GM19452 (cell line): ENCODE results near the gene CAPZB.

Experiments used
- ATAC-seq: cut with Tn5 transposase; IDR thresholded peaks from one replicate; pipeline ENCODE4 v1.9.1; 2021; ENCODE audit not compliant: unreplicated experiment

Gene CAPZB

DNA sequence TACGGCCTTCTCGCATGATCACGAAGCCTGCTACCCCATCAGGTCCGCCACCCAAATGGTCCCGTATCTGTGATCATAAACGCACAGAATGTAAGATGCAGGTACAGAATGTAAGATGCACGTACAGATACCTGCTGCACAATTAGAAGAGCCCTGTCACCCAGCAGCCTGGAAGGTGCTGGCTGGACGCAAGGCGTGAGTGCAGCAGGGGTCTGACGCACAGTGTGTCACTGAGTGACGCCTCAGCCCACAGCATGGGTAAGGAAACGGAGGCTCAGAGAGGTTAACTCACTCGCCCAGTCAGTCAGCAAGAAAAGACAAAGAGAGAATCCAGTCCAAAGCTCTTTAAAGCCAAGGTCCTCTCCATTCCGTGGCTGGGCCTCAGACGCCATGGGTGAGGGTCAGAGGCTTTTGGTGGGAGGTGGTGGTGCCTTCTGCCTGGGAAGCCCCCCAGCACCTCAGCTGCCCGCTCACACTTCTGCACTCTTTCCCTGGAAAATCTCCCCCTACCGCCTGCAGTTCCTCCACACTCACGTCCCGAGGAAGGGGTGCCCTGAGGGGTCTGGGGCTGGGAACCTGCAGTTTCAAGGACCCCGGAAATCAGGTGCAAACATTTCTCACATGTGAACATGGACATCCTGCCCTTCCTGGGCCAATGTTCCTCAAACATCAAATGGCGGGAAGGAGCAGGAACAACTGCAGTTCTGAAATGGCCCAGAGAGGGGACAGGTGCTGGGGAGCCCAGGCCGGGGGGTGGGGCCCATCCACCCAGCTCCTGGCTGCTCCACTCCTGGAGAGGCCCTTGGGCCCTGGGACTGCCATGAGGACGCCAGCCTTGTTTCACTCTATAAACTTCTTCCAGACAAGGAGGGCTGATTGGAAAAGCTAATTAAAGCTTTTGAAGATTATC lies 113.9 kb downstream of the CAPZB start:
- no peak for ATAC-seq

DNA sequence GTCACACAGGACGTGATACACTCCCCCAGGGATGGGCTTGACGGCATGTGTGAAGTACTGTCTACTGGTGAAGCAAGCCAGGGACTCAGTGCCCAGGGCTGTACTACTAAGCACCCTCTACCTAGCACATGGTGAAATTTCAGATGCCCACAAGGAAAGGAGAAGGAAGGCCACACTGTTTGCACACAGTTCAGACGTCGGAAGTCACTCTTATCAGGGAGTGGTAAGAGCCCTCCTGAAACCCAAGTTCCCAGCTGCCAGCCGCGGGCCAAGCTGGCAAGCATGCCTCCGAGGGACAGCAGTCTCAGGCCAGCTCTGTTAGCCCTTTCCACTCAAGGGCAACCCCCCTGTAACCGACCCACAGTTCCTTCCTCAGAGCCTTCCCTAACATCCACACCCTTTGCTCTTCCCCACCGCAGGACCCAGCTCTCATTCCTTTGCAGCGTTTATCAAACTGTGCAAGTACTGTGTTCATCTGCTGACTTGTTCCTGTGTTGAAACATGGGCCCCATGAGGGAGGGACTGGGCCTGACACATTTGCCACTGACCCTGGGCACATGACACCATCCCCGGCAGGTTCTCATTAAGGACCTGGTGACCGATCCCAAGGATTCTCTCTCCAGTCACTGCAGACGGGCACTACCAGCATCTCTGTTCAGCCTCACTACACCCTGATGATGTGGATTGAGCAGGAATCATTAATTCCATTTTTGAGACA lies 114.7 kb downstream of the CAPZB start:
- no peak for ATAC-seq

DNA sequence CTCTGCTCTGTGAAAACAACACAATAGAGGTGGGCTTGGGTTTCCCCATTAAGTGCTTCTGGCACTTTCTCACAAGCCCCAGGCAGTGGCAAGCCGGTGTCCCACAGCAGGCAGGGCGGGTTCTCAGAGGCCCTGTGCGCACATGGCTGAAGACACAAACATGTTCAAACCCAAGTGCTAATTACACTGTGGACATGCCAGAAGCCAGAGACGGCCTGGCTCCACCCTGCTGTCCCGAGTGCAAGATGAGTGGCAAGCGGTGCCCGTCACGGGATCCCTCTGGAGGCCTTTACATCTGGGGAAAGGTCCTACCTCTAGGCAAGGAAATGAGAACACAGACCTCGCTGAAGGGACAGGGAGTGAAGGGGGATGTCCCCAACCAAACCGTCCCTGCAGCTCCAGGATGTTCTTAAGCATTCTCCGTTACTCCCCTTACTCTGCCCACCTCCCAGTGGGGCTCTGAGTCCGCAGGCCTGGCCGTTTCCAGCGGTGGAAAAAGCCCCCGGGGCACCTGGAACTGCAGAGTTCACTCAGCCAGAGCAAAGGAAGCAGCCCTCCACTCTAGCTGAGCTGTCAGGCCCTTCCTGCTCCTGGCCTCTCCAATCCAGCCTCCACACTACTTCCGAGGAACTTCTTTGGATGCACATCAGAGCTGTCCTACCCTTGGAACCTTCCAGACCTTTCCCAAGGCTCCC lies 115.8 kb downstream of the CAPZB start:
- ATAC-seq = no peak

DNA sequence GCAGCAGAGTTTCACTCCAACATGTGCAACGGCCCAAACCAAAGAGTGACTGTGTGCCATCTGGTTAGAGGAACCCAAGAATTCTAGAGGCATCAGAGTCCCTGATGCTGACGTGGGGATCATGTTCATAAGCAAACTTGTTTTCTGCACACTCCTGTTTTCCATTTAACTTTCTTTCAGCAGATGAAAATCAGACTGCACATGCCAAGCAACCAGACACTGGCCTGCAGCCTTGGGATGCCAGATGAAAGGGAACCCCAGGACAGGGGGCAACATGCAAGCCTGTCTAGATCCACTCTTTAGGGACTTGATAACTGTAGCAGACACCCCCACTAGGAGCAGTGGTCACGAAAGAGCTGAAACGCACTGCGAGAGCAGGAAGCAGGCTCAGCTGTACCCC lies 116.4 kb downstream of the CAPZB start:
- ATAC-seq = no peak

DNA sequence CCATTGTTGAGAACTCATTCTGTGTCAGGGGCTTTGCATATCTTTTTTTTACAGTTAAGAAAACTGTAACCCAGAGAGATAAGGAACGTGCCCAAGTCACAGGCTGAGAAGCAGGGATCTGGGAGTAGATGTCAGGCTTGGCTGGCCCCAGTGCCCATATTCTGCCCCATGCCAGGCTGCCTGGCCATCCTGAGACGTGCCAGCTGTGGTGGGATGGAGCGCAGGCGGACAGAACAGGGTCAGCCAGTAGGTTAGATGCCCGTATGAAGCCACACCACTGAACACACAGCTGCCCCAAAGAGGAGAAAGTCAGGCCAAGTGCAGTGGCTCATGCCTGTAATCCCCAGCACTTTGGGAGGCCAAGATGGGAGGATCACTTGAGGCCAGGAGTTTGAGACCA lies 117.3 kb downstream of the CAPZB start:
- no peak for ATAC-seq

DNA sequence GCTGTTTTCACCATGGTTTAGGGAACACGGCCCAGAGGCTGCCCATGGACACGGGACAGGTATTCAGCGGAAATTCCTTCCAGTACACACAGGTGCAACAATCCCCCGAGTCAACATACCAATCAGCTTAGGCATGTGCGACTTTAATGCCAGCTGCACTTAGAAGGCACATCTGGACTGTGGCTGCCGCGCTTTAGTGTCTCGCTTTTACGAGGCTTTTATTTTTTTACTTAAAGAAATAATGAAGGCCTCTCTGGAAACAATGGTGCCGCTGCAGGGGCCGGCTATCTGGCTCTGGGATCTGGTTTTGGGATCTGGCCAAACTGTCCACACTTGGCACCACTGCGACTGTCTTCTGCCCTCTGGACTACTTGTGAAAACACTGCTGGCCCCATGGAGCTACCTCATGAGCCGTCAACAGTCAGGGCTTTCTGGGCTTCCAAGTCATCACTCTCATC lies 117.7 kb downstream of the CAPZB start:
- no peak for ATAC-seq

DNA sequence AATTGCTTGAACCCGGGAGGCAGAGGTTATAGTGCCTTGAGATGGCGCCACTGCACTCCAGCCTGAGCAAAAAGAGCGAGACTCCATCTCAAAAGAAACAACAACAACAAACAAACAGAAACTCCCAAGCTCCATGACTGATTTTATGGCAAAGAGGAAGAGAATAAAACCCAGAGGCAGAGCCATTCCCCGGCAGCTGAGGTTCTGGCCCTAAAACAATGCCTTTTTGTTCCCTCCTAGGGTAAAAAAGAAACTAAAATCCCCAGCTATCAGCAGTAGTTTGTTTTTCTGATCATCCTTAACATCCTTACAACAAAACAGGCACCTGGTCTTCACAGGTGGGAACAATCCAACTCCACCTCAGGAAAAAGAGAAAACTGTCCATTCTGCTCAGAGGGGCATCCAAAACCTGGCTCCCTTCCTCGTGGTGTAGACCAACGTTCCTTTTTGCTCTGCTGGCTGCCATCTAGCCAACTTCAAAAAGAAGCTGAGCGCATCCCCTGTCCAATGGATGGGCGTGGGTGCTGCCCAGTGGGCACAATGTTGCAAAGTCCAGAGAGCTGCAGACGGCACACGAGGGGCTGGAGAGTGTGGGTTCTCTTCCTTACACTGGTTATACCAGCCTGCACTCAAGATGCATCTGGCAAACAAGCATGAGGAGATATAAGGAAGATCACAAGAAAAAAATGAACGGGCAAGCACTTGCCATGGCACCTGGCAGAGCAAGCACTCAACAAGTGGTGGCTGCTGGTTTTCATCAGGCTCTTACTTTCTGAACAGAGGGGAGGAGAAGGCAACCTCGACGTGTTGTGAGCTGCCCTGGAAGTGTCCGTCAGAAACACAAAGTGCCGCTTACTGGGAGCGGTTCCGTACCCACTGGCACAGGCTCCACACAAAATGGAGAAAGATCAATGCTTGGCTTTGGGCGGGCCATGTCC lies 118.5 kb downstream of the CAPZB start:
- no peak for ATAC-seq

DNA sequence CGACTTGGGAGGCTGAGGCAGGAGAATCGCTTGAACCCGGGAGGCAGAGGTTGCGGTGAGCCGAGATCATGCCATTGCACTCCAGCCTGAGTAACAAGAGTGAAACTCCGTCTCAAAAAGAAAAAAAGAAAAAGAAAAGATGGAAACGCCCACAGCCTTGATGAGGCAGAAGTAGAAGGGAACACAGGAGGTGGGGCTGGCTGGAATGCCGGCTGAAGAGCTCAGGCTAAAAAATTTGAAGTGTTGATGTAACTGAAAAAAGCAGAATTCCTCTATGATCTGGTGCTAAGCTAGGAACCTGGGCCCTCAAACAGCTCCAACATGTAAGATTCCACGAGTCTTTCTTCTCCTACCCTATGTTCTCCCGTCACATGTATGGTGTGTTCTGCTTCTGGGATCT lies 119.6 kb downstream of the CAPZB start:
- no peak for ATAC-seq

DNA sequence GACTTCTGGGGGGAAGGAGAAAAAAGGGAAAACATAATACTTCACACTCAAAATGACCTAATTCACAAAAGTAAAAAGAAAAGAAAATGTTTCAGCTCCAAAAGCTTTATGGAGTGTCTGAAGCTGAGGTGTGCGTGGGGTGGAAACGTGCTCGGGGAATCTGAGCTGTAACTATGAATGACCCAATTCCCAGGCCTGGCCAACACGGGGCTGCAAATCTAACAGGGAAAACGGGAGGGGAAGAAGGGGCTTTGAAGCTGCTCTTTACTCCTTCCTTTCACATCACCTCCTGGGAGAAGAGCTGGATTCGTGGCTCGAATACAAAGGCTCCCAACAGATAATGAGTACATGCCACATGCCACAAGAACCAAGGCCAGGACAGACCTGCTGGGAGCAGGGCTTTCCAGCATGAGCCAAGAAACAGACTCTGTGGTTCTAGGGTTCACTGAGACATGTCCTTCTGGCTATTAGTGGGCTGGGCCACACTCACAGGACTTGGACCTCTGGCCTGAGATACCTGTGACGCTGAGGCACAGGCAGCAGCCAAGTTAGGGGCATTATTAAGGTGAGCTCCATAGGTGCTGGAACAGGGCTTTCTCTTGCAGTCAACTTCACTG lies 121.7 kb downstream of the CAPZB start:
- no peak for ATAC-seq

DNA sequence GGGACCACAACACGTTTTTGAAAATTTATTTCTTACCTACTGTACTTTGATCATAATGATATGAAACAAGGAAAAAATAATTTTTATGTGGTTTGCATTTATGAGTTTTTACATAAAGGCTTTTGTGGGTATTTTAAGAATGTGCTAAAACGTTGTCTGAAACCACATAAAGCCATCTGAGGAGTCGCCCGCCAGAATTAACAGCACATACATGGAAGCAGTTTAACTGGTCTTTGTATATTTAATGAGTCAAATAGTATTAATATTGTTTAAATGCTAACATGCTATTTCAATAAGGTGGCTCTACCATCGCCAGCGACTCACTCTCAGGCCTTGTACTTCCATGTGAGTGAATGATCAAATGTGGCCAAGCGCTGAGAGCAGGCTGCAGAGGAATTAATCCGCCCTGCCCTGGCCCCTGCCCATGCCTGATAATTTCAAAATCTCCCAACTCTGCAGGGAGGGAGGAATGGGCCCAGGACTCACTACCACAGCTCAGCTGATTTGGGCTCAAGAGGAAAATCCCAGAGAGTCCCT lies 123.7 kb downstream of the CAPZB start:
- ATAC-seq = no peak

DNA sequence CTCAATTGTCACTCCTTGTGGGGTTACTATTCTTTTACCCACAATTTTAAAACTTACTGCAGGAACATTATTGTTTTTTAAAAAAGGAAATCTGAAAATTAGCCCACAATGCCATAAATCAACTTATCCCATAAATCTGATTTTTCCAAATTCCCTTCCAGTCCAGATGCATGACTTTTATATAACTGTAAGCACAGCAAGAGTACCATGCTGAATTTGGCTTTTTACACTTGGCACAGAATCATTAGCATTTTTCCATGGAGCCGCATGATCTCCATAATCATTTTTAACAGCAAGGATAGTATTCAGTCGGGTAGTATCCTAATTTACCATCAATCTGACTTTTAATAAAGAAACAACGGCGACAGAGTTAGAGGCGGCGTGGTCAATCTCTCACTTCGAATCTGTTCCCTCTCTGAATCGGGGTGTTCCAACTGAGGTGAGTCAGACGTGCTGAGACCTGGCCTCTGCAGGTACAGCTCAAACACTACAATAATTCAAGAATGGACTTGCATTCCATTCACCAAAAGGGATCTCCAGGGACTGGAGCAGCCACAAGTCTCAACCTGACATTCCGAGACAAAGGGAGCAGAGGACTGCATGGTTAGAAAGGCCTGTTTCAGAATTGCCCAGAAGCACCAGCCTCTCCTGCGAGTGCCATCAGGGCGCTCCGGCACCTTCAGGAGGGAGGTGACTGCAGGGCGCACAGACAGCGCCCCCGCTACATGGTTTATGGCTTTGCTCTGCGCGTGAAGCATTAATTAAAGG lies 124.3 kb downstream of the CAPZB start:
- no peak for ATAC-seq

DNA sequence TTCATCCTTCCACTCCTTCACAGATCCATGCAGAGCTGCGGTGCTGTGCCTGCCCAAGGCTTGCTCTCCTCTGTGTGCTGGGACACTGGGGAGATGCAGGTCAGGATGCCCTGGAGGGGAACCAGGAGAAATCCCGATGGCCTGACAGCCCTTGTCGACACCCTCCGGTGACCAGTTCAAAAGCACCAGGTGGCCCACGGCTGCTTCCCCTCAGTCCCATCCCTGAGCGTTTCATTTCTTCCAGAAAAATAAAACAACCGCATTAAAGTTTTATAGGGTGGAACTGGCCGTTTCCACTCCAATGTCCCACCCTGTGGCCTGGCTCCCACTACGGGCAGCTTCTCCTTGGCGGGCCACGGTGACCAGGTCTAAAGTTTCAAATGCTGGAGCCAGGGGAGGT lies 124.9 kb downstream of the CAPZB start:
- ATAC-seq = no peak

DNA sequence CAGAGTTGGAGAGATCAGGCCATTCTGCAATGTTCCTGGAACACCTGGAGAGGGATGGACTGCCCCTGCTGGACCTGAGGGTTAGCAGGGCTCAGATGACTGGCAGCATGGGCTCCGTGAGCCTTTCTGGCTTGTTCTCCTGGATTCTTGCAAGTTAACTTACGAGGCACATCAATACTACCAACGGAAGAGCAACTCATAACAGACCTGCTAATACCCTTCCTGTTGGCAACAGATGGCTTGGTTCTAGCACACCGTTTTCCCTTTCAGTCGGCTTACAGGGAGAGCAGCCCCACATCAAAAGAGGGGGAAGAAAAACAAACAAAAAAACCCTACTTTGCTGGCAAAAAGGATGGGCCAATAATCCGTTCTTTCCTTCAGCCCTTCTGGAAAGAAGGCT lies 125.3 kb downstream of the CAPZB start:
- ATAC-seq = no peak

DNA sequence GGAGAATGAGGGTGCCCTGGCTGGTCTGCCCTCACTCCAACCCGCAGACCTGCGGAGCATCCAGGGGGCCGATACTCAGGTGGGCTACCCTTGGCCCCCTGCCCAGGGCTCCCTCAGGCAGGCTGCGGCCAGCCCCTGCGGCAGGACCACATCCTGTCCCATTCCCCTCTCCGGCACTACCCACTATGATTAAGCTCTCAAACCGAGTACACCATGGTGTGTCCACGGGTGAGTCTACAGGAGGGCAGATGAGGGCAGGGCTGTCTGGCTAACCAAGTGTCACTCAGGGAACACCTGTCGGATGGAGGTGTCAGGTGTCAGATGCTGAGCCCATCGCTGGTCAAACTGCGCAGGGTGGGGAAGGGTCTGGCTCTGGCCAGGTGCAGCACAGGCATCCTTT lies 126.0 kb downstream of the CAPZB start:
- no peak for ATAC-seq

DNA sequence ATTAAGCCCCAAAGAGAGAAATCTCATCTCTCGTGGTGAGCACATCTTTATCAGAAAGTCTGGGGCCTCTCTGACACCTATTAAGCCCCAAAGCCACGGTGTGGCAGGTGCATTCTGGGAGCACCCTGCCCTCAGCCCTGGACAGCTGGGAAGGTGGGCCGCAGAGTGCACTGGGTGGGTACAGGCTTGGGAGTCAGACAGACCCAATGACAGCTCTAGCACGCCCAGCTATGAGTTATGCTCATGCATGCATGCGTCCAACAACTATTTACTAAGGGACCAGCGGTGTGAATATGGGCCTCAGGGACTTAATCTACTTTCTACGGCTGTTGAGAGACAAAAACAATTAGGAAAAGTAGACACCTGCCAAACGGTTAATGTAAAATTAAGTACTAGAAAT lies 126.6 kb downstream of the CAPZB start:
- ATAC-seq = no peak

DNA sequence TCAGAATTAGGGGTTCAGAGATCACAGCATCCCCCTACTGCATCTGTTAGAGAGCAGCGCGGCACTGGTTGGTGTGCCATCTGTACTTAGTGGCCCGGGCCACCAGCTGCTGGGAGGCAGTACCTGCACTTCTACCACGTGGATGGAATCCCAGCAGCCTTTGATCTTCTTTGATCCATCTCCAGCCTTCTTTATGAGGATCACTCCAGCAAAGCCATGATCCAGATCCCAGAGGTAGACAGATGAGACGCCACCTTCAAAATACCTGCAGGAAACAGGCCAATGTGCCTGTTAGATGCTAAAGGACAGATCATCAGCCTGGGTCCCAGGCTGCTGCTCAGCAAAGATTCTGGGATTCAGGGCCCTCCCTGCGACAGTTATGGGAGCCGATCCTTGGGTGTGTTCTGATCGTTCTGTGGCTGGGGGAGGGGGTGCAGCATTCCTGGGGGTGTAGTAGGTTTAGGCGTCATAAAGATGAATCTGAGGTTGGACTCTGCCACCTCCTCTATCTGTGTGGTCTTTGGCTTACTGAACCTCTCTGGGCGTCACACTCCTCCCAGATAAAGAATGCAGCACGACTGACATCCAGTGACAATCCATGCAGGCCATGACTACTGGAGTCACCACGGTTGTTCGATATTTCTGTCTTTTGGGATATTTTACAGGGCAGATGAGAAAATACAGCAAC lies 127.9 kb downstream of the CAPZB start:
- no peak for ATAC-seq

DNA sequence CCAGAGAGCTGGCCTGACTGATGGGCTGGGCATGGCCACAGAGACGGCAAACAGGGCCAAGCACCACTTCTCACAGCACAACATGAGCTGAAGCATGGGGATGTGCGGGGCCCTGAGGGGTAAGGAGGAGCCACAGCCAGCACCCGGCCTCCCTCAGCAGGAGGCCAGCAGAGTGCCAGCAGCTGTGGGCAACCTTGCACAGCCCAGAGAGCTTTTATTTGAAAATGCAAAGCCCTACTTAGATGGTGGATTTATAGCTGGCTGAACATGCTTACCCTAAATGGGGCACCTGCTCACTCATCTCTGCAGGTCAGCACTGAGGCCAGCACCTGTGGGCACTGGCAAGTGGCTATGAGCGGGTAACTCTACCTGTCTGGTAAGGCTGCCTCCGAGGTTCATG lies 129.1 kb downstream of the CAPZB start:
- ATAC-seq = no peak

DNA sequence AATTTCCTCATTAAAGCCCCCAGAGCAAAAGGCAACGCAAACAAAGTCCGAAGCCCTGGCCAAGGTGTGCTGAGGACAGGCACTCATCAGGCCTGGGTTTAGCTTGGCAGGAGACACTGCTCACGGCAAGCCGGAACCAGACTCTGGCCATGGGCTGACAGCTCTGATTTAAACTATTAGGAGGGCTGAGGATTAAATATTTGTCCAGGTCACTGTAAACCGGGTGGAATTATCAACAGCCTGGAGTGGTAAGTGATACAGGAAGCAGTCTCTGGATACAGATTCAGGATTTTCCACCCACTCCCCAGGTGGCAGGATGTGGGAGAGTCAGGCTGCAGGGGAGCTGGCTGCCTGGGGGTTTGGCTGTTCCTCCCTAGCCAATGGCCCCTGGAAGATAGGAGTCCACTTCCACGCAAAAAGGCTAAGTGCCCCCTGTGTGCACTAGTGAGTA lies 130.8 kb downstream of the CAPZB start:
- ATAC-seq = no peak

DNA sequence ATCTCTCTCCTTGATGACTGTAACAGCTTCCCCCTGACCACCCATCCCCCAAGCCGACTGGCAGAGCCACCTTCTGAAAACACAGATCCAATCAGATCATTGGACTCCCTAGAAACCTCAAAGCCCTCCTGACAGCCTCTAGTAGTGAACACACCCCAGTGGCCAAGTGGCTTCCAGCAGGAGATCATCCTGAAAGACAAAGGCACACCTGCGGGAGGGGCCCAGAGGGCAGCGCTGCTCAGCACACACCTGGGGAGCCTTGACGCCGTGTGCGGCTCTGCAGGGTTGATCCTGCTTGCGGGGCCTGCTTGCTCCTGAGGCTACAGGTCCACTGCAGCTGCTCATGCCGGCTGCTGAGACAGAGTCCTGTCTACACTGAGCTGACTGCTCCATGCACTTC lies 131.7 kb downstream of the CAPZB start:
- ATAC-seq = no peak
